Measurements from ENCODE around the gene GABRB2.
"Not testable (repeated sequence)": the region's sequence is repeated elsewhere in the genome, so short reads cannot be mapped to it uniquely, and the experiment has no call there.

GABRB2 gene

GRCh38 chr5:161295721-161296250 lies 250.7 kb downstream of the GABRB2 start:
- no peak for DNase-seq

GRCh38 chr5:161288071-161288470 lies 258.5 kb downstream of the GABRB2 start:
- DNase-seq = no peak

- DNase-seq = no peak
Observed at GRCh38 chr5:161287436-161287835, 259.1 kb downstream of the GABRB2 start.

GRCh38 chr5:161286066-161286655 lies 260.4 kb downstream of the GABRB2 start:
- DNase-seq = no peak

GRCh38 chr5:161284445-161284844 lies 262.1 kb downstream of the GABRB2 start:
- DNase-seq = no peak

GRCh38 chr5:161283296-161283695 lies 263.2 kb downstream of the GABRB2 start:
- DNase-seq = no peak

- DNase-seq = no peak
Observed at GRCh38 chr5:161278739-161279660, 267.5 kb downstream of the GABRB2 start.

GRCh38 chr5:161277011-161277410 lies 269.5 kb downstream of the GABRB2 start:
- no peak for DNase-seq

GRCh38 chr5:161274951-161275350 lies 271.6 kb downstream of the GABRB2 start:
- no peak for DNase-seq

- no peak for DNase-seq
Observed at GRCh38 chr5:161273410-161273809, 273.1 kb downstream of the GABRB2 start.

- no peak for DNase-seq
Observed at GRCh38 chr5:161271816-161272215, 274.7 kb downstream of the GABRB2 start.

GRCh38 chr5:161269125-161269524 lies 277.4 kb downstream of the GABRB2 start:
- DNase-seq = no peak

GRCh38 chr5:161266954-161267353 lies 279.6 kb downstream of the GABRB2 start:
- DNase-seq = no peak

- no peak for DNase-seq
Observed at GRCh38 chr5:161265006-161265405, 281.5 kb downstream of the GABRB2 start.

GRCh38 chr5:161263191-161263590 lies 283.3 kb downstream of the GABRB2 start:
- DNase-seq = no peak

- no peak for DNase-seq
Observed at GRCh38 chr5:161261668-161262323, 284.7 kb downstream of the GABRB2 start.

- no peak for DNase-seq
Observed at GRCh38 chr5:161258438-161258837, 288.1 kb downstream of the GABRB2 start.

GRCh38 chr5:161256957-161257356 lies 289.6 kb downstream of the GABRB2 start:
- DNase-seq = no peak

- DNase-seq = not testable (repeated sequence)
Observed at GRCh38 chr5:161252955-161253354, 293.6 kb downstream of the GABRB2 start.

- no peak for DNase-seq
Observed at GRCh38 chr5:161246749-161247148, 299.8 kb downstream of the GABRB2 start.

- DNase-seq = not testable (repeated sequence)
Observed at GRCh38 chr5:161245846-161246245, 300.7 kb downstream of the GABRB2 start.

All from stimulated activated CD4-positive, alpha-beta T cell treated with anti-CD3 and anti-CD28 coated beads, Interleukin-2, amount 100 ng/mL, for 48 hours (primary cell).